GM20000 (cell line): ENCODE measurements around the gene KDELR3.

Source experiments
- DNase-seq: peaks from one replicate; pipeline ENCODE4 v3.0.0; 2012; ENCODE audit warnings: low spot score
- TF ChIP-seq, protein P1 (sequence below): IDR thresholded peaks from 2 replicates; pipeline ENCODE4 v1.5.1; 2012; ENCODE audit warnings: mild to moderate bottlenecking, control low read depth; ENCODE audit errors: extremely low read depth, missing control alignments

The KDELR3 gene

DNA sequence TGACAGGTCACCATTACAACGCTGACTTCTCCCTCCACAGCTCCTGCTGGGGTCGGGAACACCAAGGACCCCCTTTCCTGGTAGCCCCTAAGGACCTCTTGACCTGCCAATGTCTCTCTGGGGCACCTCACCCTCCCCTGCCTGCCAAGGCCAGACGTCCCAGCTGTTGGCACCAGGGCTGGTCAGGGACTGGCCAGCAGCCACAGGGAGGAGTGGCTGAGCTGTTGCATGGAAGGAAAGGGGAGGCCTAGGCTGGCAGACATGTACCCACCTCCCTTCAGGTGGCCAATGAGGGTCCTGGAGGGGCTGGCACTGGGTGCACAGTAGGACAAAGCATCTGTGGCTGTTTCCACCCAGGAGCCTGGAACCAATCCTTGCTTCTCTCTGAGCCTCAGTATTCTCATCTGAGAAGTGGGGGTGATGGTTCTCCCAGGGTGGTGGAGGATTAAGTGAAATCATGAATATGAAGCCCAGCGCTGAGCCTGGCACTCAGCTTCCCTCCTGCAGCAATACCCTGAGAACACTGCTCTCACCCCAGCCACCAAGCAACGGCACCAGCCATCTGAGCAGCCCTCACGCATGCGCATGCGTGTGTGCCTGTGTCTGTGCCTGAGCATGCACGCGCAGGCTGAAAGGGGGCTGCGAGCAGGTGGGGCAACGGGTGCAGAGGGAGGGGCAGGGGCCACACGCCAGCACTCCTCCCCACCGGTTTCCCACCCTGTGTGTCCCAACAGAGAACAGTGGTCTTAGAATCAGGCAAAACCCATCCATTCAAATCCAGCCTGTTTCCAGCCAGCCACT lies 18.8 kb upstream of the KDELR3 start:
- TF ChIP-seq, protein P1, sequence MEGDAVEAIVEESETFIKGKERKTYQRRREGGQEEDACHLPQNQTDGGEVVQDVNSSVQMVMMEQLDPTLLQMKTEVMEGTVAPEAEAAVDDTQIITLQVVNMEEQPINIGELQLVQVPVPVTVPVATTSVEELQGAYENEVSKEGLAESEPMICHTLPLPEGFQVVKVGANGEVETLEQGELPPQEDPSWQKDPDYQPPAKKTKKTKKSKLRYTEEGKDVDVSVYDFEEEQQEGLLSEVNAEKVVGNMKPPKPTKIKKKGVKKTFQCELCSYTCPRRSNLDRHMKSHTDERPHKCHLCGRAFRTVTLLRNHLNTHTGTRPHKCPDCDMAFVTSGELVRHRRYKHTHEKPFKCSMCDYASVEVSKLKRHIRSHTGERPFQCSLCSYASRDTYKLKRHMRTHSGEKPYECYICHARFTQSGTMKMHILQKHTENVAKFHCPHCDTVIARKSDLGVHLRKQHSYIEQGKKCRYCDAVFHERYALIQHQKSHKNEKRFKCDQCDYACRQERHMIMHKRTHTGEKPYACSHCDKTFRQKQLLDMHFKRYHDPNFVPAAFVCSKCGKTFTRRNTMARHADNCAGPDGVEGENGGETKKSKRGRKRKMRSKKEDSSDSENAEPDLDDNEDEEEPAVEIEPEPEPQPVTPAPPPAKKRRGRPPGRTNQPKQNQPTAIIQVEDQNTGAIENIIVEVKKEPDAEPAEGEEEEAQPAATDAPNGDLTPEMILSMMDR = no peak
- no peak for DNase-seq

DNA sequence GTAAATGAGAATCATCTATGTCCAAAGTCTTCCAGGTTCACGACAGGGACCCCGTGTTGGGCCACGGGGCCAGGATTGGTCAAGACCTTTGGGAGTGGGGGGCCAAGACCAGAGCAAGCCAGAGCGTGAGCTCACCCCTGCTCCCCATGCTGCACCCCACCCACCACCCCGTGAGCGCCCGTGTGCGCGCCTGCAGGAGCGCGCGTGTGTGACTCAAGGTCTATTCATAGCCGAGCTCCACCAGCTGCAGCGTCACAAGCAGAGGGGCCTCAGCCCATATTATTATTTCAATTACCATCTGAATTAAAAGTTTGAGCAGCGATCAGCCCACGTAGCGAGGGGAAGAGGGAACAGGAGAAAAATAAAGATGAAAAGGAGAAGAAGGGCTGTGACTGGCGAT lies 18.1 kb upstream of the KDELR3 start:
- TF ChIP-seq, protein P1 = no peak

DNA sequence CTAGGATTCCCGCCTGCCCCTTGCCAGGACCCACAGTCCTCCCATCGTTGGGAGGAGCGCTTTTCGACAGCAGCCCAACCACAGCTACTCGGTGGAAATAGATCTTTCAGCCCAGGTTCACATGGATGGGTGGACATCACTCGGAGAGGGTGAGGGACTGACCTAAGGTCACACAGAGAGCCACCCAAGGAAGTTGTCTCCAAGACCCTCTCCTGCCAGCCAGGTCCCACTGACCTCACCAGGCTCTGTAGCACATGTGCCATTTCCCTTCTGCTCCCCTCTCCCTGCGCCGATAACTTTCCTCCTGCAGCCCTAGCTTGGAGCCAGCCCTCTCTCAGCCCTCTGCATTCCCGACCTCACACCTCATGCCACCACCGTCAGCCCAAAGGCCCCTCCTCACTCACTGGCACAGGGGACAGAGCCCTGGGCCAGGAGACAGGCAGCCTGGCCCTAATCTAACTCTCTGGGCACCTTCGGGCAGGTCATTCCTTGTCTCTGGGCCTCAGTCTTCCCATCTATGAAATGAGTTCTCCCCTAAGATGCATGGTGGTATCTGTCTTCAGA lies 17.6 kb upstream of the KDELR3 start:
- TF ChIP-seq, protein P1 = no peak
- no peak for DNase-seq

More for the DNA sequence above, 18.1 kb upstream of the KDELR3 start:
- DNase-seq = no peak

DNA sequence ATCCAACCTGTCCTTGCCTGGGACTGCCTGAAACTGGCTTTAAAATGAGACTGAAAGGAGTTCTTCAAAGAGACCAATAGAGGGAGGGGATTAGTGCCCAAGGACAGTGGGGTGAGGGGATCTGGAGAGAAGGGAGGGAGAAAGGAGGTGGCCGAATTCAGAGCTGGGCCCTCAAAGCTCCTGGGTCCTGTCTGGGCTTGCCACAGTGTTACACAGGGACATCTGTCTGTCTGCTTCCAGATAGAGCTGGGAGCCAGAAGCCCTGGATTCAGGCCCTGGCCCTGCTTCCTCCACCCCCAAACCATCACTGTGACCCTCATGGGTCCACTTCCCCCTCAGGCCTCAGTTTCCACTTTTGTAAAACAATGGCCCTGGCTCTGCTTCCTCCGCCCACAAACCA lies 16.5 kb upstream of the KDELR3 start:
- TF ChIP-seq, protein P1 = no peak
- DNase-seq = no peak

DNA sequence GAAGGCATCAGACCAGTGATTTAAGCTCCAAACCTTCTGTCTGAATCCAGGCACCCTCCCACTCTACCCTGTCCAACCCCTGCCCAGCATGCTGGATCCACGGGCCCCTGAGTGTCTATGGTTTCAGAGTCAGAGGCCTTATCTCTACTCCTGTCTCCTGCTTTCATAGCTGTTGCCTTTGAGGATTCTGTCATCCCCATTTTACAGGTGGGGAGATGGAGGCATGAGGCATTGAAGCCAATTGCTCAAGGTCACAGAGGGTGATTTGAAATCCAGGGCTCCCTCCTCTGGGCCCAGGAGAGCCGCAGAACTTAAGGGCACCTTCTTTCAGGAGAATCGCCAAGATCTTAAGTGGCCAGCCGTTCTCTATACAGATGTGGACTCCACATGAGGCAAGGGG lies 16.0 kb upstream of the KDELR3 start:
- DNase-seq = no peak
- TF ChIP-seq, protein P1 = no peak

DNA sequence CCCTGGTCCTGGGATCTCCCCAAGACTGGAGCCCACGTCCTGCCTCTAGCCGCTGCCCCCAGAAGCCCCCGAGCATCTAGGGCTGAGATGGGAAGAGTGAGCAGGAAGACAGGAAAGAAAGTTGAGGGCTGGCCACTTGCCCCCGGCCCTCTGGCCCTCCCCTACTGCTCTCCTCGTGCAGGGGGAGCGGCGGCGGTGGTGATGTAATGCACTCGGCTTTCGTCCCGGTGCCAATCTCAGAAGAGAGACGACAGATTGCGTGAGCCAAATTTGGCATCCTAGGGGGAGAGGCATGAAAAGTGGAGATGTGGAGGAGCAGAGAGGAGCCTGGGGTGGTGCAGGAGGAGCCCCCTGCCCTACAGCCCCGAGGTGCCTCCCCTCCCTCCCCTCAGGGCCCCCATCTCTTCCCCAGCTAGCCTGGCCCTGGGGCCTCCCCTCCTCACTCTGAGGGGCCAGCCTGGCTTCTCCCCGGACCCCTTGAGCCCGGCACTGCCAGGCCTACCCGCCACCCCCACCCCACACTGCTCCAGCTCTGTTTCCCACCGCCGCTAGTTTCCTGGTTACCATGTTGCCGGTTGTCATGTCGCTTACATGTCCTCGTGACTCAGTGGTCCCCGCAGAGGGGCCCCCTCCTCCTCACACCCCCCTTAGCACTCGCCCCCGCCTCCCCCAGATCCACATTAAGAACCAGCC lies 15.4 kb upstream of the KDELR3 start:
- no peak for DNase-seq

More for the DNA sequence above, 15.4 kb upstream of the KDELR3 start:
- TF ChIP-seq, protein P1 = no peak
